Measurements from ENCODE around the gene DGCR2.

DGCR2 gene

DNA sequence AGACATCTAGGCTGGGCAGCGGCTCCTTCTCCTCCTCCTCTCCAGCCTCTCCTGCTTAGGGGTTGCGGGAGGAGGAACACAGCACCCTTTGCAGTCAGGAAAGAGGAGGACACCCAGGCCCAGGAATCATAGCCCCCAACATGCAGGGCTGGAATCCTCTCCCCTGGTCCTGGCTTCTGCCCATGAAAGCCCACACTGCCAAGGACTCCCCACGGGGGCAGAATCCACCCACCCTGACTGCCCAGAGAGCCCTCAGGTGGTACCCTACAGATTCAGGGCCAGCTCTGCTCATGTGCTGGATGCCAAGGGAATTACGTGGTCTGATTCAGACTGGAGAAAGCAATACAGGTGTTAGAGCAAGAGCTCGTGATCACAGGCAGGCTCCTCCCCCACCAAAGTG is 17.8 kb upstream of the DGCR2 start:
- Mint-ChIP-seq H3K36me3 (ENCODE audit: low read depth) (peaks cover 41% of the 10 kb centered on the region), H3K9me3 (no peaks in the 10 kb centered on the region), H3K27ac (no peak overlapping the region), H3K4me1 (peaks cover 12% of the 10 kb centered on the region), H3K27me3 (ENCODE audit: low read depth) (peaks cover 6% of the 10 kb centered on the region), H3K4me3 (no peak overlapping the region)
- TF ChIP-seq, protein P1, sequence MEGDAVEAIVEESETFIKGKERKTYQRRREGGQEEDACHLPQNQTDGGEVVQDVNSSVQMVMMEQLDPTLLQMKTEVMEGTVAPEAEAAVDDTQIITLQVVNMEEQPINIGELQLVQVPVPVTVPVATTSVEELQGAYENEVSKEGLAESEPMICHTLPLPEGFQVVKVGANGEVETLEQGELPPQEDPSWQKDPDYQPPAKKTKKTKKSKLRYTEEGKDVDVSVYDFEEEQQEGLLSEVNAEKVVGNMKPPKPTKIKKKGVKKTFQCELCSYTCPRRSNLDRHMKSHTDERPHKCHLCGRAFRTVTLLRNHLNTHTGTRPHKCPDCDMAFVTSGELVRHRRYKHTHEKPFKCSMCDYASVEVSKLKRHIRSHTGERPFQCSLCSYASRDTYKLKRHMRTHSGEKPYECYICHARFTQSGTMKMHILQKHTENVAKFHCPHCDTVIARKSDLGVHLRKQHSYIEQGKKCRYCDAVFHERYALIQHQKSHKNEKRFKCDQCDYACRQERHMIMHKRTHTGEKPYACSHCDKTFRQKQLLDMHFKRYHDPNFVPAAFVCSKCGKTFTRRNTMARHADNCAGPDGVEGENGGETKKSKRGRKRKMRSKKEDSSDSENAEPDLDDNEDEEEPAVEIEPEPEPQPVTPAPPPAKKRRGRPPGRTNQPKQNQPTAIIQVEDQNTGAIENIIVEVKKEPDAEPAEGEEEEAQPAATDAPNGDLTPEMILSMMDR (IDR thresholded peaks at IDR 0.05; ENCODE audit: unreplicated experiment in 3 of 3), result no peak

- H3K4me1 Mint-ChIP-seq, result peaks cover 3% of the 10 kb centered on the region
- peaks cover 41% of the 10 kb centered on the region for H3K36me3 Mint-ChIP-seq (ENCODE audit: low read depth)
- no peaks in the 10 kb centered on the region for H3K9me3 Mint-ChIP-seq
- no peaks in the 10 kb centered on the region for H3K27me3 Mint-ChIP-seq (ENCODE audit: low read depth)
- no peak overlapping the region for H3K27ac Mint-ChIP-seq
- H3K4me3 Mint-ChIP-seq, result no peak overlapping the region
- TF ChIP-seq, protein P1 (IDR thresholded peaks at IDR 0.05; ENCODE audit: unreplicated experiment in 3 of 3), result no peak
These were observed 16.8 kb upstream of the DGCR2 start for GRCh38 chr22:19139001-19139356.

GRCh38 chr22:19138217-19139000 is 16.2 kb upstream of the DGCR2 start:
- H3K36me3 Mint-ChIP-seq (ENCODE audit: low read depth), result peaks cover 41% of the 10 kb centered on the region
- no peaks in the 10 kb centered on the region for H3K27me3 Mint-ChIP-seq (ENCODE audit: low read depth)
- H3K4me3 Mint-ChIP-seq, result no peak overlapping the region
- no peaks in the 10 kb centered on the region for H3K4me1 Mint-ChIP-seq
- TF ChIP-seq, protein P1 (IDR thresholded peaks at IDR 0.05; ENCODE audit: unreplicated experiment in 3 of 3), result no peak
- no peak overlapping the region for H3K27ac Mint-ChIP-seq
- H3K9me3 Mint-ChIP-seq, result no peaks in the 10 kb centered on the region

GRCh38 chr22:19137384-19138216 is 15.4 kb upstream of the DGCR2 start:
- no peaks in the 10 kb centered on the region for H3K9me3 Mint-ChIP-seq
- no peak overlapping the region for H3K27ac Mint-ChIP-seq
- no peak overlapping the region for H3K4me3 Mint-ChIP-seq
- no peaks in the 10 kb centered on the region for H3K4me1 Mint-ChIP-seq
- TF ChIP-seq, protein P1 (IDR thresholded peaks at IDR 0.05; ENCODE audit: unreplicated experiment in 3 of 3), result no peak
- H3K27me3 Mint-ChIP-seq (ENCODE audit: low read depth), result no peaks in the 10 kb centered on the region
- H3K36me3 Mint-ChIP-seq (ENCODE audit: low read depth), result peaks cover 41% of the 10 kb centered on the region

DNA sequence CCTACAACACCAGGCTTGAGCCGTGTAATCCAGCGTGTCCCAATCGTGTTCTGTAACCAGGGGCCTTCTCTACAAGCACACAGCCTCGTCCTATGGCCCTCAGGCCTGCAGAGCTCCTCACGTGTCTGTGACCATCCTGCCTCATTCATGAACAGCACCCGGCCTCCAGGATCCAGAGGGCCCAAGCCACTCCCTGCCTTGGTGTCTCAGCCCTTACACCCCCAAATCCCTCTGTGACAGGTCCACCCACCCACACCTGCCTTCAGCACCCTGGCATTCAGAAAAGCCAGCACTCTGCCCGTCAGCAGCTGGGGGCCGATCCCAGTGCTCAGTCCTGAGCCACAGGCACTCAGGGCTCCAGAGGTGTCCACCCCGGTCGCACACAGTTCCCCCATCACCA is 14.7 kb upstream of the DGCR2 start:
- no peaks in the 10 kb centered on the region for H3K9me3 Mint-ChIP-seq
- no peak overlapping the region for H3K27ac Mint-ChIP-seq
- H3K27me3 Mint-ChIP-seq (ENCODE audit: low read depth), result no peaks in the 10 kb centered on the region
- TF ChIP-seq, protein P1 (IDR thresholded peaks at IDR 0.05; ENCODE audit: unreplicated experiment in 3 of 3), result no peak
- no peaks in the 10 kb centered on the region for H3K4me1 Mint-ChIP-seq
- peaks cover 46% of the 10 kb centered on the region for H3K36me3 Mint-ChIP-seq (ENCODE audit: low read depth)
- H3K4me3 Mint-ChIP-seq, result no peak overlapping the region
